Gastroesophageal sphincter (tissue), 3 donors: ENCODE measurements around the gene DOK7.

Source experiments
- POLR2A ChIP-seq, 2 donors: fragments of 450-650 bp; IDR thresholded peaks; one replicate each; pipeline ENCODE4 v1.6.1; 2017; ENCODE audit warnings: antibody characterized with exemption in 2 of 2, mild to moderate bottlenecking in 2 of 2, moderate library complexity in 1 of 2
- TF ChIP-seq, protein P1 (sequence below), 4 experiments: fragments of 200-600 bp in 2 of 4; fragments of 450-650 bp in 2 of 4; sonication (generic) in 1 of 4; IDR thresholded peaks; one replicate each; pipeline ENCODE4 v1.5.1; 2017 to 2019; ENCODE audit warnings: antibody characterized with exemption in 4 of 4, mild to moderate bottlenecking in 2 of 4, moderate library complexity in 2 of 4

DNA sequence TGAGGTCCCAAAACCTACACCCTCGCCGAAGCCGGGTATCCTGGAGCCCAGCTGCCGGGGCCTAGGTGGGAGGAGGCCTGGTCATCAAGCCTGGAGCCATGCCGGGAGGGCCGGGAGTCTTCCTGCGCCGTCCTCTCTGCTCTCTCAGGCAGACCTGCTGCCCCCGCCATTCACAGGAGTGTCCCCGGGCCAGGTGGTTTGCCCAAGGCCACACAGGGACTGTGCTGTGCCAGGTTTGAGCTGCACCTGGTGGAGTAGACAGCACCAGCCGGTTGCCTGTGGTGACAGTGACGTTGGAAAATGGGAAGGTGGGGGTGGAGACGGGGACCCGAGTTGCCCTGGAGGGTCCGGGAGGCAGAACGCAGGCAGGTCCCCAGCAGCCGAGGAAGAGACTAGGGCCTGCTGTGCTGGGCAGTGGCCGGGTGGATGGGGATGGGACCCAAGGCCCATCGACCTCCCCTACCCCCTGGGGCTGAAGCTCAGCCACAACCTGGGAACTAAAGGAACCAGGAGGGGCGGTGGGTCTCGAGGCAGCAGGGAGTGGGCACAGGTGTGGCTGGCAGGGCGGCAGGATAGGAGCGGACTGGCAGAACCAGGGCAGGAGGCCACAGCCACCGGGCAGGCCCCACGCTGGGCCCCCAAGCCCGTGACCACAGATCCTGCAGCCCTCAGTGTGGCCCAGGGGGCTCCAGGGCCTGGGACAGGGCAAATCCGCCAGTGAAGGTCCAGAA lies 9.5 kb downstream of the DOK7 start:
- no peak for TF ChIP-seq POLR2A (IDR thresholded peaks at IDR 0.05)
- TF ChIP-seq, protein P1, sequence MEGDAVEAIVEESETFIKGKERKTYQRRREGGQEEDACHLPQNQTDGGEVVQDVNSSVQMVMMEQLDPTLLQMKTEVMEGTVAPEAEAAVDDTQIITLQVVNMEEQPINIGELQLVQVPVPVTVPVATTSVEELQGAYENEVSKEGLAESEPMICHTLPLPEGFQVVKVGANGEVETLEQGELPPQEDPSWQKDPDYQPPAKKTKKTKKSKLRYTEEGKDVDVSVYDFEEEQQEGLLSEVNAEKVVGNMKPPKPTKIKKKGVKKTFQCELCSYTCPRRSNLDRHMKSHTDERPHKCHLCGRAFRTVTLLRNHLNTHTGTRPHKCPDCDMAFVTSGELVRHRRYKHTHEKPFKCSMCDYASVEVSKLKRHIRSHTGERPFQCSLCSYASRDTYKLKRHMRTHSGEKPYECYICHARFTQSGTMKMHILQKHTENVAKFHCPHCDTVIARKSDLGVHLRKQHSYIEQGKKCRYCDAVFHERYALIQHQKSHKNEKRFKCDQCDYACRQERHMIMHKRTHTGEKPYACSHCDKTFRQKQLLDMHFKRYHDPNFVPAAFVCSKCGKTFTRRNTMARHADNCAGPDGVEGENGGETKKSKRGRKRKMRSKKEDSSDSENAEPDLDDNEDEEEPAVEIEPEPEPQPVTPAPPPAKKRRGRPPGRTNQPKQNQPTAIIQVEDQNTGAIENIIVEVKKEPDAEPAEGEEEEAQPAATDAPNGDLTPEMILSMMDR (IDR thresholded peaks at IDR 0.05), result no peak
